Hepatocyte (in vitro differentiated cells): ENCODE measurements around the gene ERG. TPM values are rescaled to one million over a fixed set of nuclear protein-coding genes. Genes with fewer than 3 reads are reported as not detected.

Experiments
- DNase-seq: peaks from one replicate; pipeline ENCODE4 v3.0.0-alpha.2; 2016; ENCODE audit warnings: low spot score
- H2AFZ ChIP-seq: fragments of 200-600 bp; sonication (generic); 2 replicates; pipeline ENCODE4 v1.6.0; 2016; ENCODE audit warnings: antibody characterized with exemption, mild to moderate bottlenecking
- H3K27ac ChIP-seq: fragments of 200-600 bp; sonication (generic); 2 replicates; pipeline ENCODE4 v1.5.1; 2016; ENCODE audit warnings: mild to moderate bottlenecking
- H3K27me3 ChIP-seq: fragments of 200-600 bp; sonication (generic); 2 replicates; pipeline ENCODE4 v1.6.1; 2016
- H3K36me3 ChIP-seq: fragments of 200-600 bp; sonication (generic); replicated peaks from 2 replicates; pipeline ENCODE4 v1.5.1; 2016; ENCODE audit warnings: low read depth; ENCODE audit not compliant: insufficient read depth
- H3K4me1 ChIP-seq: fragments of 200-600 bp; sonication (generic); 2 replicates; pipeline ENCODE4 v1.5.1; 2016; ENCODE audit warnings: mild to moderate bottlenecking, moderate library complexity; ENCODE audit not compliant: insufficient read depth
- H3K4me2 ChIP-seq: fragments of 200-600 bp; sonication (generic); 2 replicates; pipeline ENCODE4 v1.6.0; 2016
- H3K4me3 ChIP-seq: fragments of 200-600 bp; sonication (generic); 2 replicates; pipeline ENCODE4 v1.5.1; 2016; ENCODE audit warnings: mild to moderate bottlenecking
- H3K79me2 ChIP-seq: fragments of 200-600 bp; sonication (generic); 2 replicates; pipeline ENCODE4 v1.6.0; 2017; ENCODE audit warnings: mild to moderate bottlenecking
- H3K9me2 ChIP-seq: fragments of 200-600 bp; sonication (generic); replicated peaks from 2 replicates; pipeline ENCODE4 v1.6.0; 2017; ENCODE audit warnings: mild to moderate bottlenecking; ENCODE audit not compliant: insufficient read depth
- H3K9me3 ChIP-seq: fragments of 200-600 bp; sonication (generic); 2 replicates; pipeline ENCODE4 v1.5.1; 2016; ENCODE audit warnings: low read depth, mild to moderate bottlenecking
- H4K20me1 ChIP-seq: fragments of 200-600 bp; sonication (generic); 2 replicates; pipeline ENCODE4 v1.6.0; 2016; ENCODE audit warnings: mild to moderate bottlenecking; ENCODE audit not compliant: insufficient read depth, poor library complexity, severe bottlenecking
- CTCF ChIP-seq: fragments of 200-600 bp; sonication (generic); IDR thresholded peaks from 2 replicates; pipeline ENCODE4 v1.5.1; 2016; ENCODE audit warnings: antibody characterized with exemption, mild to moderate bottlenecking; ENCODE audit not compliant: poor library complexity
- EZH2 ChIP-seq: fragments of 200-600 bp; sonication (generic); IDR thresholded peaks from 2 replicates; pipeline ENCODE4 v1.6.1; 2016; ENCODE audit warnings: antibody characterized with exemption, mild to moderate bottlenecking, borderline replicate concordance
- EZH2phosphoT487 ChIP-seq: fragments of 200-600 bp; sonication (generic); IDR thresholded peaks from one replicate; pipeline ENCODE4 v1.6.1; 2018; ENCODE audit warnings: antibody characterized with exemption, mild to moderate bottlenecking, low read depth, moderate library complexity; ENCODE audit not compliant: unreplicated experiment, severe bottlenecking
- WGBS: methylation state at CpG from one replicate; pipeline ENCODE4 v1.1.6; 2016; ENCODE audit warnings: low lambda C conversion rate; ENCODE audit errors: missing lambda C conversion rate; 5-methylcytosine and 5-hydroxymethylcytosine counted together
- polyA plus RNA-seq: library from polyadenylated mRNA; unstranded; fragments of >200 nt; fragmentation: Nextera tagmentation; extraction: Ambion mirVana; gene quantifications from 2 replicates; pipeline ENCODE4 v1.2.1, GENCODE V29; 2016
- total RNA-seq: library from RNA; depleted of rRNA; stranded (reverse); fragments of >200 nt; gene quantifications from 2 replicates; pipeline ENCODE4 v1.2.3, GENCODE V29; 2014

The ERG gene
- total and polyA plus RNA-seq, 2 experiments from 2014 or later = 2.5 to 5.1 TPM

GRCh38 chr21:38538353-38538752 is 40.1 kb upstream of the ERG start:
- H2AFZ ChIP-seq = no peak overlapping the region
- no peaks in the 10 kb centered on the region for H3K9me2 ChIP-seq
- DNase-seq = no peak
- no peak overlapping the region for H3K27ac ChIP-seq
- no peaks in the 10 kb centered on the region for H3K27me3 ChIP-seq
- no peak overlapping the region for H3K4me2 ChIP-seq
- WGBS = 70% methylated on average over 1 of the region's 1 CpG
- no peaks in the 10 kb centered on the region for H3K36me3 ChIP-seq
- H3K4me3 ChIP-seq = no peak overlapping the region
- no peaks in the 10 kb centered on the region for H4K20me1 ChIP-seq
- no peaks in the 10 kb centered on the region for H3K9me3 ChIP-seq
- no peaks in the 10 kb centered on the region for H3K79me2 ChIP-seq
- H3K4me1 ChIP-seq = no peaks in the 10 kb centered on the region
- no peak for TF ChIP-seq CTCF
- TF ChIP-seq EZH2phosphoT487 = no peak
- TF ChIP-seq EZH2 = no peak

- TF ChIP-seq CTCF (no peak), EZH2phosphoT487 (no peak), EZH2 (no peak)
- H2AFZ ChIP-seq = no peak overlapping the region
Observed at GRCh38 chr21:38534591-38534990, 36.3 kb upstream of the ERG start.

GRCh38 chr21:38533887-38534286 is 35.6 kb upstream of the ERG start:
- DNase-seq = no peak
- no peak overlapping the region for H2AFZ ChIP-seq
- WGBS = 40% methylated on average over 2 of the region's 2 CpGs
- no peaks in the 10 kb centered on the region for H4K20me1 ChIP-seq
- no peak for TF ChIP-seq CTCF
- TF ChIP-seq EZH2 = no peak
- H3K27ac ChIP-seq = no peak overlapping the region
- H3K9me2 ChIP-seq = no peaks in the 10 kb centered on the region
- no peaks in the 10 kb centered on the region for H3K9me3 ChIP-seq
- no peaks in the 10 kb centered on the region for H3K79me2 ChIP-seq
- no peak overlapping the region for H3K4me2 ChIP-seq
- no peaks in the 10 kb centered on the region for H3K27me3 ChIP-seq
- H3K4me1 ChIP-seq = no peaks in the 10 kb centered on the region
- H3K4me3 ChIP-seq = no peak overlapping the region
- no peaks in the 10 kb centered on the region for H3K36me3 ChIP-seq

More at GRCh38 chr21:38534591-38534990, 36.3 kb upstream of the ERG start:
- Histone ChIP-seq H4K20me1 (no peaks in the 10 kb centered on the region), H3K4me3 (no peak overlapping the region), H3K4me1 (no peaks in the 10 kb centered on the region), H3K9me2 (no peaks in the 10 kb centered on the region), H3K79me2 (no peaks in the 10 kb centered on the region), H3K27ac (no peak overlapping the region), H3K27me3 (no peaks in the 10 kb centered on the region), H3K36me3 (no peaks in the 10 kb centered on the region), H3K4me2 (no peak overlapping the region), H3K9me3 (no peaks in the 10 kb centered on the region)
- 86% methylated on average over 3 of the region's 3 CpGs for WGBS
- DNase-seq = no peak

- H4K20me1 ChIP-seq = no peaks in the 10 kb centered on the region
- H3K27me3 ChIP-seq = no peaks in the 10 kb centered on the region
- H3K9me2 ChIP-seq = no peaks in the 10 kb centered on the region
- no peaks in the 10 kb centered on the region for H3K9me3 ChIP-seq
- WGBS = 53% methylated on average over 5 of the region's 5 CpGs
- no peak overlapping the region for H3K4me2 ChIP-seq
- no peaks in the 10 kb centered on the region for H3K79me2 ChIP-seq
- no peak overlapping the region for H3K4me3 ChIP-seq
- no peaks in the 10 kb centered on the region for H3K4me1 ChIP-seq
- H3K27ac ChIP-seq = no peak overlapping the region
- no peak overlapping the region for H2AFZ ChIP-seq
- no peak for TF ChIP-seq EZH2phosphoT487
- no peak for TF ChIP-seq CTCF
- no peak for TF ChIP-seq EZH2
- no peak for DNase-seq
- no peaks in the 10 kb centered on the region for H3K36me3 ChIP-seq
Observed at GRCh38 chr21:38531591-38531990, 33.3 kb upstream of the ERG start.
